GM18873 (cell line): Measurements from ENCODE around the gene GSTA4.

ENCODE experiments used
- ATAC-seq: cut with Tn5 transposase; IDR thresholded peaks from one replicate; pipeline ENCODE4 v1.9.1; 2021; ENCODE audit warnings: mild to moderate bottlenecking, moderate library complexity, moderate number of reproducible peaks; ENCODE audit not compliant: unreplicated experiment, low FRiP score

The GSTA4 gene

GRCh38 chr6:52929321-52930164 lies 65.5 kb downstream of the GSTA4 start:
- ATAC-seq = no peak
